Measurements from ENCODE around the gene MSI2.
"Not testable (repeated sequence)": the region's sequence is repeated elsewhere in the genome, so short reads cannot be mapped to it uniquely, and the experiment has no call there.

MSI2 gene

GRCh38 chr17:57609125-57609877 is 353.0 kb downstream of the MSI2 start:
- no peak for DNase-seq

DNA sequence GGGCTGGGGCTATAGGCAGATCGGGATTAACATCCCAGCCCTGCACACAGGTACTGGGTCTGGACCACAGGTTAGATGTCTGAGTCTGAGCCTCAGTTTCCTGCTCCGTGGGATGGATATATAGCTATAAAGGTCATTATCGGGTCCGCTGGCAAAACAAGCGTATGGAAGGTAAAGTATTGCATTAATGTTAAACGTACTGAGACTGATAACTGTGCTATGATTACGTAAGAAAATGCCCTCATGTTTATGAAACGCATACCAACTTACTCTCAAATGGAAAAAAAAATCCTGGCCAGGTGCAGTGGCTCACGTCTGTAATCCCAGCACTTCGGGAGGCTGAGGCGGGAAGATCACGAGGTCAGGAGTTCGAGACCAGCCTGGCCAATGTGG is 353.6 kb downstream of the MSI2 start:
- no peak for DNase-seq

DNA sequence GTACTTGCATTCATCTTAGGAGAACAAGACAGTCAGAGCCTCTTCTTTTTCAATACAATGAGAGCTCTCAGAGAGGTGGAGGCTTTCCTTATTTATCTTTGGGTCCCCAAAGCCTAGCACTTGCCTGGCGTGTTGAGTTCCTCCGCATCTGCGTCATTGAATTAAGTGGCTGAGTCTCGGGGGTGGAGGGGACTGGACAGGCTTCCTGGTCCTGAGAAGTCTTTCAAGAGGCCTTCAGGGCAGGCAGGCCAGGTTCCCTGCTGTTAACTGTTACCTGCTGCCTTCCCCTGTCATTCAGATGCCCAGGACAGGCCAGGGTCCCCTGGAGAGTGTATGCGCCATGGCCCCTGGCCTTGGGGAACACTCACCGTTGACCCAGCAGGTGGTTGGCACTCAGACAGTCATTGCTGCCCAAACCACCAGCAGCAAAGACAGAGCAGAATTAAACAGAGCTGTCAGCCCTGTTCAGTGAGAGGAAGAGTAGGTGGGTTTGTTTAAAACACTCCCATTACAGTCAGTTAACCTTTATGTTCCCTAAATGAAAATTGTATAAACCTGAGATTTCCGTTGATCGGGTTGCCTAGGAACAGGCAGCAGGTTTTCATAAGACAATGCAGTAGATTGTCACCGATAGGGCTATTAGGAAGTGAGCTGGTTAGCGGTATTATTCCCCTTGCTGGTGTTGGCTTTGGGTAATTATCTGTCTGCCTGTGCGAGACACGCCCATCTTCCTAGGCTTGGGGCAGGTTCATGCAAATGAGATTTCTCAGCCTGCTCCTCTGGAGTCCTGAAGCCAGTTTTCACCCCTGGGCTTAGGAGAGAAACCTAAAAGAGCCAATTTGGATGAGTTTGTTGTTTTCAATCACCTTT is 356.1 kb downstream of the MSI2 start:
- no peak for DNase-seq

DNA sequence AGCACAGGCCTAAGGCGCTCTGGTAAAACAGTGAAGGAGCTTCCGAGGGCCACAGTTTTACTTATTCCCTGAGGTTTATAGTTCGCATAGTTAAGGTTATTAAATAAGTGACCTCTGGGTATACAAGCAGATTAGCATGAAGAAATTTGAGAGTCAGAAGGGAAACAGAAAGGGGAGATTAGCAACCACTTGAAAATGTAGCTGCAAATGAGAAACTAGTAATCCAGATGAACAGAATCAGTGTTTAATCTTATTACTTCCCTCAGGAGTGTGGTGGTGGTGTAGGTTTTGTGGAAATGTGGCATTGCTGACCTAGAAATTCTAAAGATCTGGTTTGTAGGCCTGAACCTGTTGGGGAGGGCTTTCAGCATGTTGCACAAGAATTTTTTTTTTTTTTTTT is 358.4 kb downstream of the MSI2 start:
- DNase-seq = no peak

DNA sequence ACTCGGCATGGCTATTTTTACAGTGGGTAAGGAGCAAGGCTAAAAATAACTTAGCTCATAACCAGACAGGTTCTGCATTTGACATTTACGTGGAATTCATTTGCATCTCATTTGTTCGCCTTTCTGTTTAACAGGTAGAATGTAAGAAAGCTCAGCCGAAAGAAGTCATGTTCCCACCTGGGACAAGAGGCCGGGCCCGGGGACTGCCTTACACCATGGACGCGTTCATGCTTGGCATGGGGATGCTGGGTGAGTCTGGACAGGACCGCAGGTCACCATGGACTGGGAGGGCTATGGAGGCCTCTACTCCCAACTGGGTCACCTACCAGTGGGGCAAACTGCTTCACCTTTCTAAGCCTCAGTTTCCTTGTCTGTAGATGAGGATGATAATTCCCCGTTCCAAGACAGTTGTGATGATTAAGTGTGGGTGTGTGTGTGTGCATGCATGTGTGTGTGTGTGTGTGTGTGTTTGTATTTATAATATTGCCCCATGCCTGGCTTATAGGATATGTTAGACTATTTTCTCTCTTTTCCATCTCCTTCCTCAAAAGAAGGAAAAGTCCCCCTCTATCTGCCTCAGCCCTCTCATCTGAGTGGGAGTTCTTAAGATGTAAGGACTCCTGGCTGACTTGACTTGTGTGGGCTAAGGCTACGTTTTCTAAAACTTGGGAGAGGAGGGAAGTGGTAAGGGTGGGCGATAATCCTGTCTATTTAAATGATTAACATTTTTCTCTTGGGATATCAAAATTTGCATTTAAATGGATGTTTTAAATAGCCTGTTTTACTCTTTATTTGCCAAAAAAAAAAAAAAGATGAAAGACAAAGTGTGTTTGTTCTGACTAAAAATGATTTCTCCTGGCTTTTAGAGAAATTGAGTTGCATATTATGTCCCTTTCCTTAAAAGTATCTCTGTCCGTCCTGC is 359.8 kb downstream of the MSI2 start:
- DNase-seq = no peak

GRCh38 chr17:57617218-57617617 is 360.9 kb downstream of the MSI2 start:
- no peak for DNase-seq

- DNase-seq = no peak
Observed at GRCh38 chr17:57619061-57619937, 363.0 kb downstream of the MSI2 start.

- no peak for DNase-seq
Observed at GRCh38 chr17:57620576-57620975, 364.3 kb downstream of the MSI2 start.

DNA sequence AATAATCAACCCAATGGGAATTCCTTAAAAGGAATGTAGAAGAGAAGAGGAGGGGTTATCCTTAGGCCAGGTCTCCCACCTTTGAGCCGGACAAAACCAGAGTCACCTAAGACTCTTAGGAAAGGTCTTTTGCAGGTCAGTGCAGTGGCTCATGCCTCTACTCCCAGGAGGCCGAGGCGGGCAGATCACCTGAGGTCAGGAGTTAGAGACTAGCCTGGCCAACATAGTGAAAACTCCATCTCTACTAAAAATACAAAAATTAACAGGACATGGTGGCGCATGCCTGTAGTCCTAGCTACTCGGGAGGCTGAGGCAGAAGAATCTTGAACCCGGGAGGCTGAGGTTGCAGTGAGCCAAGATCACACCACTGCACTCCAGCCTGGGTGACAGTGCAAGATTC is 365.5 kb downstream of the MSI2 start:
- not testable (repeated sequence) for DNase-seq

DNA sequence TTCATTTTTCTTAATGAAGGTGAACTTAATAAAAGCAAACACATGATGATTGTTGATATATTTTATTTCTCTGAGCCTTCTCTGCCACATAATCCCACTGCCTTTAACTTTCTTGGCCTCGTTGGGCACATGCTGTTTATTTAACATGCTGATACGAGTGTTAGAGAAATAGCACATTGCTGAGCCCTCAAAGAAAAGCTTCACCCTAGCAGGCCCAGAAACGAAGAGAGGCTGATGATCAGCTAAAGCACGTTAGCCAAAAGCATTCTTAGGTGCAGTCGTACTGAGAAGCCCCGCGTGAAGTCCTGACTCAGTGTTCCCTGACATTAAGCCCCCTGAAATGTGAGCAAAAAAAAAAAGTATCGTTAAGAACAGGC is 366.0 kb downstream of the MSI2 start:
- DNase-seq = no peak

- DNase-seq = no peak
Observed at GRCh38 chr17:57622683-57623433, 366.5 kb downstream of the MSI2 start.

DNA sequence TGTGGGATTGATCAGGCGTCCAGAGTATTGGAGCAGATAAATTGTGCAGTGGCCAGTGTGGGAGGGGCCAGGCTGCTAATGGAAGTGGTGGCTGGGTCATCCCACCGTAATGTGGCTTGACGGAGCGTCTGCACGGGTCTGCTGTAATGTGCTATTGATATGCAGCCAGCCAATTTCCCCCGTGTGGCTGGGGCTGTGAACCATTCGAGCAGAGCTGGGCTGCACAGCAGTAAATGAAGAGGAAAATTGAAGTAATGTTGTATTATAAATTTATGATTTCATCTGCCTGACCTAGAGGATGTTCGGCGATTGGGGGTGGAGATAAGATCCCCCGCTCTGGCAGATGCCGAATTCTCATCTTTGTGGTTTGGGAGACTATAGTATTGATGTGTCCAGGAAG is 367.3 kb downstream of the MSI2 start:
- DNase-seq = no peak

GRCh38 chr17:57624386-57624785 is 368.1 kb downstream of the MSI2 start:
- no peak for DNase-seq

DNA sequence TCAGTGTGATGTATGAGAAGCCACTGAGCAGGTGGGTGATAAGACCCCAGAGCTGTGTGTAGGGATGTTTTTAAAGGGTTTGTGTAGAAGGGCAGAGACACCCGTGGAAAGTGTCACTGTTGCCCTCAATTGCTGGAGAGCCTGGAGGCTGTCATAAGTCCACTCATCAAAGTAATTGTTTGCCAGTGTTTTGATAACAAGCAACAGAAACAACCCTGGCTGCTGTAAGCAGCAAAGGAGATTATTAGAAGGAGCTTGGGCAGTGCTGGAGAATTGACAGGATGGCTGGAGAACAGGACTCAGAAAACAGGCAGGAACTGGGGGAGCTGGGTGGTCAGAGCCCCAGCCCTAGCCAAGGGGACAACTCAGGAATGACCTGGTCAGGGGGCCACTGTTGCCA is 369.2 kb downstream of the MSI2 start:
- DNase-seq = no peak

DNA sequence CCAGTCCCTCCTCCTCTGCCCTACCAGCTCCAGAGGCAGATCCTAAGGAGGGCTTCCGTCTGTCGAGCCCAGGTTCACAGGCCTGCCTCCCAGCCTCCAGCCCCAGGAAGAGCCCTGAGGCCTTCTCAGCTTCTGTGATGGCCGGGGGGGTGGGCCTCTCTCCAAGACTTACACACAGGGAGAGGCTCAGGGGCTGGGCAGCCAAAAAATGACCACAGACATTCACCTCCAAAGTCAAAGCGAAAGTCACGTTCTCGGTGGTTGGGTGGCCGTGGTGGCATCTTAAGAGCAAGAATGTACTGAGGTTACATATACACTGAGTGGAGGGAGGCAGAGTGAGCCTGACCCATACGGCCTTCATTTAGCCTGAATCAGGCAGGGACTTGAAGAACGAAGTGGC is 369.6 kb downstream of the MSI2 start:
- no peak for DNase-seq

DNA sequence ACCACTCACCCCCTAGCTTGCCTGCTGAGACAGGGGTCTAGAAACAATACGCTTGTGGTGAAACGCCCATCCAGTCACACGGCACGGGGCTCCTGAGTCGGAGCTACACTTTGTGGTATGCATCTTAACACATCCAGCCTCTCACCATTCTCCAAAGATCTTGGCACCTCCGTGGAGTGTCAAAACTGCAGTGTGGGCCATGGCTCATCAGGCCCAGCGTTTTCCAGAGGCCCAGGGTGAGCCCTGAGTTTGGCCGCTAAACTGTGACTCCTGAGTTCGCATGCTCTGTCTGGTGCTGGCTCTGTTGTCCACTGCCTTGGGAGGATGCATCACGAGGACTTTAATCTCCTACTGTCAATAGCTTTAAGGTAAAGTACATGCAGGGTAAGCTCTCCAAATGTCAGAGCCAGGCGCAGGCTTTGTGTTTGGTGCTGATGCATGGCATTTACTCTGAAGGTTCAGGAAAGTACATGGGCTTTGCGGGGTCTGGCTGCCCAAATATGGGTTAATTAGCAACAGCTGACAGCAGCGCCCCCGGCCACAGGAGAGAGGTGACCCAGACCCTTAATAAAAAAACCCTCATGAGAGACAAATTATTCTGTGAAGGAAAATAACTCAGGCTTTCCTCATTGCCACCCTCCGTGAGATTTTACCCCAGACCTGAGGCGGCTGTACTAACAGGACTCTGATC is 370.3 kb downstream of the MSI2 start:
- DNase-seq = no peak

- no peak for DNase-seq
Observed at GRCh38 chr17:57627591-57627990, 371.3 kb downstream of the MSI2 start.

DNA sequence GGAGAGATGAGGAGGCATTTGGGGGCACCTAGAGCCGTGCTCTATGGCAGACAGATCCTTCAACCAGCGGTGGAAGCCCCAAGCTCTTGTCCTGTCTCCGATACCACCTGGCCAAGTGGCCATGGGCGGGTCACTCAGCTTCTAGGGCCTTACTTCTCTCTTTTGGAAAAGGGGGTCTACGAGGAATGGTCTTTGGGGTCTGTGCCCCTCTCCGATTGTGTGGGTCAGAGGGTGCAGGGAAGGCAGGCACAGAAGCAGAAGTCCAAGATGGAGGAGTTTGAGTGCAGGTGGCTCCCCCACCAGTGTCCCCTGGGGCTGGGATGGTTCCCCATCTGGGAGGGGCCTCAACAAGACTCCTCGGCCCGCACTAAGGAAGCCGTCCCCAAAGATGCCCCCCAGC is 372.1 kb downstream of the MSI2 start:
- no peak for DNase-seq

DNA sequence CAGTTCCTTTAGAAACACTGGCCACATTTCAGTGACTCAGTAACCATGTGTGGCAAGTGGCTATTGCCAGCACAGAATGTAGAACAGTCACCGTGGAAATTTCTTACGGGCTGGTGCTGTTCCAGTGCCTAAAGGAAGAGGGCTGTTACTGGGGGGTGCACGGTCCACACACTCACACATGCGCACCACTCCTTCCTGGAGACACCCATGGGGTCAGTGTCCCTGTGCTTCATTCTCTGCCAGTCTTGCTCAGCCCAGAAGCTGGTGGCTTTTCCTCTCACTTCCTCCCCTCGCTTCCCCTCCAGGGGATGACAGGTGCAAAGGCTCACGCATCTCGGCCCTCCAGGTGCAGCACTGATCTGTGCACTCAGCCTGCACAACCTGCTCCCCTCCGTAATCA is 373.1 kb downstream of the MSI2 start:
- DNase-seq = no peak

DNA sequence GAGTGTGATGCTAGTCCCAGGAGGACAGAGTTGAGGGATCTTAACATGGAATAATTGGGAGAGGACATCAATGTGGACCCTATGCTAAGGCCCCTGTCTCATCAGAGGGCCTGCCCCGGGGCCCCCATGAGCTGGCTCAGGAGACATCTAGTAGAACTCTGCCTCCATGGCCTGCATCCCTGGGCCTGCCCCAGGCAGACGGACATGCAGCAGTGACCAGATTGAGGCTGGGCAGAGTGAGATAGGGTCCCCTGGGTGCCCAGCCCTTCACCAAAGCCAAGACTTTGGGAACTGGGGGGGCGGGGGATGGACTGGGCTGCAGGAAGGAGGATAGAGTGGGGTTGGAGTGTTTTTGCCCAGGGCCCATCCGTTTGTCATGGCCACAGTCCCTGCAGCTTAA is 373.6 kb downstream of the MSI2 start:
- DNase-seq = no peak

GRCh38 chr17:57630736-57631135 is 374.4 kb downstream of the MSI2 start:
- DNase-seq = no peak
